Measurements from ENCODE around the gene PCLO.

DNA sequence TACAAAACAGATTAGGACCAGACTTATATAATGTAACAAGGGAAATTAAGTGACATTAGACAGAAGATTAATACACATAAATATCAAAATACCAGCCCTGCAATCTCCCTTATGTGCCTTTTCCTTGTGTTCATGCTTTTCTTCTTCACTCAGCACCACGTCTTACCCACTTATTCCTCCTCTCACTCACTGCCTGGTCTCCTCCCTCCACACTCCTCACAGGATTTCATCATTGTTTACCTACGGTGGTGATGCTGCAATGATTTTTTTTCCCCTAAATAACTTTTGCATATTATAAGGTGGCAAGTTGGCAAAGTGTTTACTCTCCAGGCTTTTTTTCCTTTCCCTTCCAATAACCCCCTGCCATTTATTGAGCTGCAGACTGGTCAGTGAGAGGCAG, 203.2 kb downstream of the PCLO start:
- TF ChIP-seq GATA3 (IDR thresholded peaks at IDR 0.05; ENCODE audit: borderline replicate concordance) (no peak), ZFP36 (IDR thresholded peaks at IDR 0.05; ENCODE audit: borderline replicate concordance, partially characterized antibody) (no peak), POLR2A (IDR thresholded peaks at IDR 0.05; ENCODE audit: low read length) (no peak), RAD21 (conservative IDR thresholded peaks at IDR 0.05 in 1 of 2, IDR thresholded peaks at IDR 0.05 in 1 of 2) (no peak), CTCF (IDR thresholded peaks at IDR 0.05) (no peak), BCL3 (IDR thresholded peaks at IDR 0.05) (no peak), MAFK (IDR thresholded peaks at IDR 0.05; ENCODE audit: partially characterized antibody) (no peak), REST (IDR thresholded peaks at IDR 0.05) (no peak), KDM1A (IDR thresholded peaks at IDR 0.05; ENCODE audit: low read depth) (no peak), EP300 (IDR thresholded peaks at IDR 0.05) (no peak), ELK1 (IDR thresholded peaks at IDR 0.05; ENCODE audit: low read depth, low read length) (no peak), SMC3 (IDR thresholded peaks at IDR 0.05) (no peak), ZSCAN20 (CRISPR knock-in tag; IDR thresholded peaks at IDR 0.05) (no peak)
- TF ChIP-seq, protein P1, sequence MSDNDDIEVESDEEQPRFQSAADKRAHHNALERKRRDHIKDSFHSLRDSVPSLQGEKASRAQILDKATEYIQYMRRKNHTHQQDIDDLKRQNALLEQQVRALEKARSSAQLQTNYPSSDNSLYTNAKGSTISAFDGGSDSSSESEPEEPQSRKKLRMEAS (IDR thresholded peaks at IDR 0.05), result no peak

Data from A549 (cell line).